NCI-H1930 (cell line): ENCODE data around the gene HSPA4L.

ENCODE experiments used
- DNase-seq, 2 experiments: peaks; one replicate each; lab custom pipeline; 2025; lab: John Stamatoyannopoulos, UW

Gene HSPA4L

GRCh38 chr4:127782275-127783025 lies at the start of gene HSPA4L:
HSPA4L (plus strand) TSS chr4:127782322; CDS start chr4:127782551, 229 bp downstream.
- peak; percentile 44 to 67 for DNase-seq

DNA sequence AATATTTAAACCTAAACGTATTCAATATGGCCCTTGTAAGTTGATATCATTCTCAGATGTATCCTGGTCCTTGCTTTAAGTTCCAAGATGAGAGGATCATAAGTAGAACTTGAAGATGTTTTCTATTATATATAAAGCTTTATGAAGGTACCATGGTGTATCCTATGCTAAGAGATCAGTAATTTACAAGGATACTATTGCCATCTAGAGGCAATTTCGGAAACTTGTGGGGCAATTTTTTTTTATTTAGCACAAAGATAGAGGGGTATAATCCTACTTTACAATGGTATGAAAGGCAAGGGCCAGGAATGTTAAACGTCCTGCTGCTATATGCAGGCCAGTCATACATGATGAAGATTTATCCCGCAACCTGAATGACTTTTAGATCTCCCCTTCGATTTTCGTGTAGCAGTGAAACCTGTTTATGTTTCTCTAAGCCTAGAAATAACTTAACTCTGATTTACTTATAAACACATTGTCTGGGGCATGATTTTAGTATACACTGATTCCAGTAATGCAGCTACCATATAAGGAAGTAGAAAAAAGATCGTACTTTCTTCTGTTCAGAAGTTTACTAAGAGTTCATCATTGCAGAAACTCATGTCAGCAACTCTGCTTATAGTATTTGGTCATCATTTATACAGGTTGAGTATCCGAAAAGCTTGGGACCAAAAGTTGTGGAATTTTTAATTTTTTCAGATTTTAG lies 49.3 kb upstream of the HSPA4L start:
- peak; percentile 7 to 37 for DNase-seq

DNA sequence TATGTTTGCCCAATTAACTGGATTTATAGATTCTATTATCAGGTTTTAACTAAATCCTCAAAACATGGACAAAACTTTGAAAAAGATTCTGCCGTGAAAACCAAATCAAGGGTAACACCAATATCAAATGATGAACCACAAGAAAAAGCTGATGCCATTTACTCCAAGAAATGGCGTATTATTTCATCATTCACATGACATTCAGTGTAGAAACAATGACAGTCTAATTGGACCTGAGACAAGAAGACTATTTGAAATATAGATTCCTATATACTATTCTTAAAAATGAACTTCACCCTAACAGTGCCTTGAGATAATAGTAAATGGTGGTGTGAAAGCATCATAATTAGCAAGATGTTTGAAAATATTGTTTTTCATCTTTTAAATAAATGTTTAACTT lies 47.1 kb upstream of the HSPA4L start:
- DNase-seq: no peak

GRCh38 chr4:127737295-127737694 lies 44.8 kb upstream of the HSPA4L start:
- no peak for DNase-seq

- DNase-seq: no peak
These were observed 40.9 kb upstream of the HSPA4L start for GRCh38 chr4:127741247-127741646.

DNA sequence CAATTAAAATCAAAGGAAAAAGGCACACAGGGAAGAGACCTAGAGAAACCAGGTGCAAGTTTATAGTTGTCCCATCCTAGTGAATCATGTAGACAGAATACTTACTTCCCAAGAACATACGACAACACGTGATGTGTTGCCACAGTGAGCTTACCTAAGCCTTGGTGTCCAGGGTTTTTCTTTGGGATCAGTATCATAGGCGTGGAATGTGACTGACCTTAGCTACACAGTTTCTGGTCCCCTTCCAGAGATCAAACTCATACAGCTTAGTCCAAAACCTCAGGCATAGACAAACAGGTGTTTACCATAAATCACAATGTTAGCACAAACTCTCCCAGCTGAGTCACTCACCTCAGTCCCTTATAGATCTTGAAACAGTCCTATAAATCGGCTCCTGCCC lies 34.2 kb upstream of the HSPA4L start:
- no peak for DNase-seq

DNA sequence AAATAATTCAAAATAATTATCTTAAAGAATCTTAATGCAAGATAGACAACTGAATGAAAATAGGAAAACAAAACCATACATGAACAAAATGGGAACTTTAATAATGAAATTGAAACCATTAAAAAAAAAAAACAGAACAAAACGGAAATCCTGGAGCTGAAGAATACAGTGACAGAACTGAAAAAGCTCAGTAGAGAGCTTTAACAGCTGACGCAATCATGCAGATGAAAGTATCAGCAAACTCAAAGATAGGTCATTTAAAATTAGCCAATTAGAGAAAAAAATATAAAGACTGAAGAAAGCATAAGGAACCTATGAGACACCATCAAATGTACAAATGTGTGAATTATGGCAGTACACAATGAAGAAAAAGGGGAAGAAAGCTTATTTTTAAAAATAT lies 33.2 kb upstream of the HSPA4L start:
- no peak for DNase-seq

- no peak for DNase-seq
These were observed 25.2 kb upstream of the HSPA4L start for GRCh38 chr4:127756906-127757305.

- DNase-seq: no peak
These were observed 22.8 kb upstream of the HSPA4L start for GRCh38 chr4:127759228-127759820.

GRCh38 chr4:127759893-127760292 lies 22.2 kb upstream of the HSPA4L start:
- DNase-seq: no peak

- no peak for DNase-seq
These were observed 10.4 kb upstream of the HSPA4L start for GRCh38 chr4:127771535-127772275.

DNA sequence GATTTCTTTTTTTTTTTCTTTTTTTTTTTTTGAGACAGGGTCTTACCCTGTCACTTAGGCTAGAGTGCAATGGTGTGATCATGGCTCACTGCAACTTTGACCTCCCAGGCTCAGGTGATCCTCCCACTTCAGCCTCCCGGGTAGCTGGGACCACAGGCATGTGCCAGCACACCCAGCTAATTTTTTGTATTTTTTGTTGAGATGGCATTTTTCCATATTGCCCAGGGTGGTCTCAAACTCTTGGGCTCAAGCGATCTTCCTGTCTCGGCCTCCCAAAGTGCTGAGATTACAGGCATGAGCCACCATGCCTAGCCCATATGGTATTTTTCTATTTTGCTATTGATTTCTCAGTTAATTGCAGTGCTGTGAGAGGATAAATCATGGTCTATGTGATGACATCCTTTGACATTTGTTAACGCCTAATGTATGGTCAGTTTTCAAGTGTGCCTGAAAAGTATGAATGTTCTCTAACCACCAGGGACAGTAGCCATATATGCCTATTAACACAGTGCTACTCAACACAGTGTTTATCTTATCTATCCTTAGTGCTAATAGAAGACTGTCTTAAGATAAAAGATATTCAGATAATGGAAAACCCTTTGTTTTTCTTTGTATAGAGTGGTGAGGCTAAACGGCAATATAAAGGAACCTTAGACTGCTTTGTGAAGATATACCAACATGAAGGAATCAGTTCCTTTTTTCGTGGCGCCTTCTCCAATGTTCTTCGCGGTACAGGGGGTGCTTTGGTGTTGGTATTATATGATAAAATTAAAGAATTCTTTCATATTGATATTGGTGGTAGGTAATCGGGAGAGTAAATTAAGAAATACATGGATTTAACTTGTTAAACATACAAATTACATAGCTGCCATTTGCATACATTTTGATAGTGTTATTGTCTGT lies 9.1 kb upstream of the HSPA4L start:
- no peak for DNase-seq

DNA sequence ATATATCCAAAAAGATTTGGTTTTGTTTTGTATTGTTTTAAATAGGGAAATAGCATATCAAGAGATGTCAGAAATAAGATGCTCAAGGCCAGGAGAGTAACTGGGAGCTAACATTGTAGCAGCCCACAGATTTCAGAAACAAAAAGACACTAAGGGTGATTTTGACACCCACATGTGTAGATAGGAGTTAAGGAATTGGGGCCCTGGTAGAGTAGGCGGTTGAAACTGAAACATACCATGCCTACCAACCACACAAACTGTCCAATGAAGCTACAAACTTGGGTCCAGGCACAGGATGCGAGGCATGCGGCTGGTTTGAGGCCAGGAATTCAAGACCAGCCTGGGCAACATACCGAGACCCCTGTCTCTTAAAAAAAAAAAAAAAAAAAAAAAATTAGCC lies 6.3 kb upstream of the HSPA4L start:
- DNase-seq: no peak

- no peak for DNase-seq
These were observed 5.5 kb upstream of the HSPA4L start for GRCh38 chr4:127776620-127777019.

DNA sequence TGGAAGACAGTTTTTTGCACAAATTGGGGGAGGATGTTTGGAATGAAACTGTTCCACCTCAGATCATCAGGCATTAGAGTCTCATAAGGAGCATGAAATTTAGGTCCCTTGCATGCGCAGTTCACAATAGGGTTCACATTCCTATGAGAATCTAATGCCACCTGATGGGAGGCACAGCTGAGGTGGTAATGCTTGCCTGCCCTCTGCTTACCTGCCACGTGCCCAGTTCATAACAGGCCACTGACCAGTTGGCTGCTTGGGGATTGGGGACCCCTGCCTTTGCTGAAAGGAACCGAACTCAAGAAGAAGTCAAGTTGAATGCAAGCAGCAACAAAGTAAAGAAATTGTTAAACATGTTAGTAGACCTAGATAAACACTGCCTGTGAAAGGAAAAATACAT lies 4.6 kb upstream of the HSPA4L start:
- DNase-seq: no peak

DNA sequence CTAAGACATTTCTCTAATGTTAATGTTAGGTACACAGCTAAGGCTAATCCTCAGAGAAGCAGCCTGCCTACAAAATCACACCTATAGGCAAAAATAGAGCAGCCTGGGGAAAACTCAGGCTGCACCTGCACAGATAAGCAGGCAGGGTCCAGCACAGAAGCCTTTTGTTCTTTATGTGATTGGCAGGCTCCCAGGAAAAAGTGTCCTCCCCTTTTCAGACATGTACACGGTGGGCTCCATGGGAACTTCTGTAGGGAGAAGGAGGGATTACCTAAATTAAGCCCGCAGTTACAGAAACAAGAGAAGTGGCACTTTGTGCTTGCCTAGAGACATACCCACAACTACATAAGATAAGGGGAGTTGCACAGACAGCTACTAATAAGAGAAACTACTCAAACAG lies 4.0 kb upstream of the HSPA4L start:
- no peak for DNase-seq

DNA sequence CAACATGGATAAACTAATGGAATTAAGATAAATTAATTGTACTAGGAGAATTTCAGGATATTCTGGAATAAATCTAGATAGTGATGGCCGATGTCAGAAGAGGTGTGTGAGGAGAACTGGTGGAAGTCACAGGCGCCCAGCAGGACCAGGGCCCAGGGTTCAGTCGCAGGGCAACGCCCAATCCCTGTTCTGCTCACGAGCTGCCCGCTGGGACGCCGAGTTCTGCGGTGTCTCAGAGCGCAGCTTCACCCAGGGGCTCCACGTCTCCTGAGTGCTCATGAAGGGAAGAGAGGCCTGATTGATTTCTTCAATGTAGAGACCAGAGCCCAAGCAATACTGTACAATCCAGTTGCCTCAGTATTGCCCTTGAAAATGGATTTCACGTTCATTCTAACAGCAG lies 1.5 kb upstream of the HSPA4L start:
- DNase-seq: no peak

GRCh38 chr4:127781300-127782024 lies 660 bp upstream of the HSPA4L start:
- DNase-seq: peak; percentile 46 to 51

GRCh38 chr4:127782025-127782274 lies 172 bp upstream of the HSPA4L start:
- DNase-seq: peak; percentile 78 to 83

- DNase-seq: no peak
These were observed 1.1 kb downstream of the HSPA4L start for GRCh38 chr4:127783026-127783769.
